HG03432 (cell line): ENCODE measurements around the gene C16orf74.

Experiments used
- ATAC-seq: cut with Tn5 transposase; IDR thresholded peaks from one replicate; pipeline ENCODE4 v1.9.1; 2021; ENCODE audit warnings: mild to moderate bottlenecking, moderate library complexity; ENCODE audit not compliant: unreplicated experiment

The C16orf74 gene

DNA sequence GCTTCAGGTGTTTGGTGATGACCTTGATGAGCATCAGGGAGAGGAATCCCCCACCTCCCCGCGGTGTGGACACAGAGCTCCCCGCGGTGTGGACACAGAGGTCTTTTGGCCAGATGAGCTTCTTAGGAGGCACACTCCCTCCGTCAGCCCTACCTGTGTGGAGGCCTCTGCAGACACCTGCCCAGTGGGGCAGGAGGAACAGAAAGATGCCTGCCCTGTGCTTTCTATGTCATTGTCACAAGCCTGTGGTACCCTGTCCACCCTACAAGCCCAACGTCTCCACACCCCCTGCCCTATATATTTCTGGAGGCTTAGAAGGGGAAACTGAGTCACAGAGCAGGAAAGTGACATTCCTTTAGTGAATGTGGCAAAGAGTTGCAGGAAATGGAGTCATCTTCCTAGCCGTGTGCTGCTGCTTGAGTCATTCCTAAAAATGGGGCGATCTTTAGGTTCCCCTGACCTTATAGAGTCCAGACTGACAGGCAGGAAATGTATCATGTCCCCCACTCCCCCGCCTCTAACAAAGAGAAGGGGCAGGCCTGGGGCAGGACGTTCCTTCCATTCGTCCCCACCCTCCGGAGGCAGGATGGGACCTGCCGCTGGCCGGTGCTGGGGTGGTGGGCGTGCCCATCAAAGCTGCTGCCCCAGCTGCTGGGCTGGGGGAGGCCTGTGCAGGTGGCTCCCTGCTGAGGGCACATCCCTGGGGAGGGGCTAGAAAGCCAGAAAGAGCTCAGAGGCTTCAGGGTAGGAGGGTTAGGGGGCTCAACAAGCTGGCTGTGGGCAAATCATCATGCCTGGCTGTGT lies 1.0 kb upstream of the C16orf74 start:
- no peak for ATAC-seq

DNA sequence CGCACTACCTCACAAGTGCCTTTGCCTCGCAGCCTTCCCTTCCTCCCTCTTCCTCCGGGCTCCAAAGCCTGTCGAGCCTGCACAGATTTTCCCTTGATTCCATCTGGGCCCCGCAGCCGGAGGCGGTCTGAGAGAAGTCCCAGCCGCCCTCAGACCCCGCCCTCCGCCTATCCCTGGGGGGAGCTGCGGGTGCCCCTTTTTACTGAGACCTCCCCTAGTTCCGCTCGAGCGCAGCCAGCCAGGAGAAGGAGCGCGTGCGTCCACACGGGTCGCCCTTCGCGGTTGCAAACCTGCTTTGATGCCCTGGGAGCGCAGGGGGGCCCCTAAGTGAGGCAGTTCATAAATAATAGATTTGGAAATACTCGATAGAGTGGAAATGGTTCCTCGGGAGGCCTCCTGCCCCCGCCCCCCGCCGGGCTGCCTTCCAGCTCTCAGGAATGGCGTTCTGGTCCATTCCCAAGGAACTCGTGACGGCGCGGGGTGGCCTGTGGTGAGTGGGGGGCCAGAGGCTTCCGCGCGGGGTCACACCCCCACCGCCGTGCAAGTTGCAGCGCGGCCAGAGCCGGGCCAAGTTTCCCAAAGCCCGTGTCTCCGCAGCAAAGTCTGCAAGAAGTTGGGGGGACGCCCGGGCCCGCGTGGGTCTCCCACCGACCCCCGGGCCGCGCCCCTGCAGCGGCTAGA lies 610 bp downstream of the C16orf74 start:
- no peak for ATAC-seq

DNA sequence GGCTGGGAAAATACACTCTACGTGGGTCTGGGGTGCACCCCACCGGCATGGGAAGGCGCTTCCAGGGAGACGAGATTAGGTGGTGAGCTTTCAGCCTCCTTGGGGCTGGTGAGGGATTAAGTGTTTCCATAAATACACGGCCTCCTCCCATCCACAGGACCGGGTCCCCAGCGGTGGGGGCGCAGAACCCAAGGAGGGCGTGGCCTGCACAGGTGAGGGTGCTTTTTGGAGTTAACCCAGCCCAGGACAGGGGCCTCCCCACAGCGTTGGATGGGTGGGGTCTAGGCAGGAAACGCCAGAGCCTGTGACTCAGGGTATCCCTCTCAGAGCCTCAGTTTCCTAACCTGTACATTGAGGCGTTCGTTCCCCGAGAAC lies 1.1 kb downstream of the C16orf74 start:
- ATAC-seq, result no peak

DNA sequence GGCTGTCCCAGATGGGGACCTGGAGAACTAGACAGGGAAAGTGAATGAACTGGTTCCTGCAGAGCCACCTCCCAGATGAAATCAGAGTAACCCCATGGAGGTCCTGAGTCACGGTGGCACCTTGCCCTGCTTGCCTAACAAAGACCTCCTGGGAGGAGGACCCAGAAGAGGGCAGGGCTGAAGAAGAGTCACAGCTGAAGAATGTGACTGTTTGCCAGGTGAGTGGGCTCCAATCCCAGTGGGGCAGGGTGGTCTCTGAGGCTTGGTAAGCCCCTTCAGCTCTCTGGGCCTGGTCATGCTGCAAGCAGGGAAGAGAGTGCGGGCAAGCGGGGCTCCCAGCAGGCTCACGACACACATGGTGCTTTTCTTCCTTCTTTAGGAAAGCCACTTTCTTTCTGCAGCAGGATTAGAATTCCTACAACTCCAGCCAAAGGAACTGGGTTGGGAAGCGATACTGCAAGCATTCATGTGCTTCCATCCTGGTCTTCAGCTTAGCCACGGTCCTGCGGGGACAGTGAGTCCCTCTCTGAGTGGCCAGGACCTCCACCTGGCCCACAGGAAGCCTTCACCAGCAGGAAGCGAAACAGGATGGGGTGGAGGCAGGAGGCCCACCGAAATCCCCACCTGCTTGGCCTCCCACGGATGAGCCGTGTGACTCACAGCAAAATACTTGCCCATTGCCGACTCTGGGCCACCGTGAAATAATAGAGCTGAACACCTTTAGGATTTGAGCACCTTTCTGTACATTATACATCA lies 4.3 kb downstream of the C16orf74 start:
- ATAC-seq, result no peak

DNA sequence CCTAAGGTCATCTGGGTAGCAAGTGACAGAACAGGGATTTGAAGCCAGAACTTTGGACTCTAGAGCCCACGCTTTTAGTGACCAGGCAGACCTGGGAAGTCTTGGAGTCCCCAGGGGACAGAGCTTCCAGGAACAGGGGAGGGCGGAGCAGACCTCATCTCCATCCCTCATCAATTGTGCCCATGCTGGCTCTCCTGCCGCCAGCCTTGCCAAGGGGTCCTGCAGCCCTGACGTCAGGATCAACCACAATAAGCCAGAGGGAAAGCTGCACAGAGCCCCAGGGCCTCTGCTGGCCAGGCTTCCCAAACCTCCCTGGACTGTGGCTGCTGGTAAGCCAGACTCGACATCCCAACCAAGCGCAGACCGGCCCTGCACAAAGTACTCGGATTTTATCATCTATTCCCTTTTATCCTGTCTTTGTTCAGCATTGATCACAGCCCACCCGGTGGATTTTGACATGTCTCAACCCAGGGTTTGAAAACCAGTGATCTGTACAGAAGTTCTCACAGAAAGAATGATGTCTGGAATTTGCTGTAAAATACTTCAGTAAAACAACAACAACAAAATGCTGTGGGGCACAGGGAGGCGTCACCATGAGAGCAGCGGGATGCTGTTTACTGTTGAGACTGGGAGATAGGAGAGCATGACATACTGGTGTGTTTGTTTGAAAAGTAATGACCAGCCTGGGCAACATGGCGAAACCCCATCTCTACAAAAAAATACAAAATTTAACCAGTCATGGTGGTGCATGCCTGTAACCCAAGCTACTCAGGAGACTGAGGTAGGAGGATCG lies 11.8 kb downstream of the C16orf74 start:
- ATAC-seq, result no peak

DNA sequence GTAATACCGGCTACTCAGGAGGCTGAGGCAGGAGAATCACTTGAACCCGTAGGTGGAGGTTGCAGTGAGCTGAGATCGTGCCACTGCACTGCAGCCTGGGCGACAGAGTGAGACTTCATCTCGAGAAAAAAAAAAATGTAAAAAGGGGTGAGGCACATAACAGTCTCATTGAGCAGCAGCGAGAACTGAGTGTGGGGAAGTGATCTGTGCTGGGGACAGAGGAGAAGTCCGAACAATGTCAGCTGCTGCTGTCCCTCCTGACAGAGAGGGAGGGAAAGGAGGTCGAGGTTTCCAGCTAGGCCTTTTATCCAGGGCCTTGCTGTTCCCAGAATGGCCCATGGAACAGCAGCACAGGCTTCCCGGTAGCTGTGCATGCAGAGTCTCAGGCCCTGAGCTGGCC lies 14.0 kb downstream of the C16orf74 start:
- ATAC-seq, result no peak

DNA sequence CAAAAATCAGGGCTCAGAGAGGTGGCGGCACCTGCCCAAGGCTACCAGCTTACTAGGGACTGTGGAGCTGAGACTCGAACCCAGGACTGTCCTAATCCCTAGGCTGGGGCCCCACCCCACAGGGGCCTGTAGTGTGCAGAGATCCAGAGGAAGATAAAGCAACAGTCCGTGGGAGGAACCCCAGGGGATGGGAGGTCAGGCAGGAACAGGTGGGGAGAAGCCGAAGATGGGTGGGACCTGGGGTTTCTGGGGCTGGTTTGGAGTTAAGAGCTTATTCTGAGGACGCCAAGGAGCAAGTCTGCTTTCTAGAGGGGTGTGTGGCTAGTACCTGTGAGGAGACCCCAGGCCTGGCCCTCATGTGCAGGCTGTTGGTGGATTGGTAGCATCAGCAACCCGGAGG lies 14.9 kb downstream of the C16orf74 start:
- no peak for ATAC-seq

DNA sequence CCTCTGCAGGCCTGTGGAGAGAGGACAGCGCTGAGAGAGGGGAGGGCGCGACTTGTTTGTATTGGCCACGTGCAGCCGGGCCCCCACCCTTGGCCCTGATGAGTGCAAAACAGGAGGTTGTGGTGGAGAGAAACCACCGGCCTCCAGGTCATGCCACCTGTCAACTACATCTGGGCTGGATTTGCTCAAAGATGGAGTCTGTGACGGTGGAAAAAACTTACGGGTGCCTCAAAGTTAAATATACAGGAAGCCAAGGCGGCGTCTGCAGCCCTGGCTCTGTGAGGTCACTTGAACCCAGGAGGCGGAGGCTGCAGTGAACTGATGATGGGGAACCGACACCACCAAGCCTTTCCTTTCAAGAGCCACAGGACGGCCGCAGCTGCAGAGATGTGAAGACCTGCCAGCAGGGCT lies 15.7 kb downstream of the C16orf74 start:
- peak; percentile 83 for ATAC-seq

DNA sequence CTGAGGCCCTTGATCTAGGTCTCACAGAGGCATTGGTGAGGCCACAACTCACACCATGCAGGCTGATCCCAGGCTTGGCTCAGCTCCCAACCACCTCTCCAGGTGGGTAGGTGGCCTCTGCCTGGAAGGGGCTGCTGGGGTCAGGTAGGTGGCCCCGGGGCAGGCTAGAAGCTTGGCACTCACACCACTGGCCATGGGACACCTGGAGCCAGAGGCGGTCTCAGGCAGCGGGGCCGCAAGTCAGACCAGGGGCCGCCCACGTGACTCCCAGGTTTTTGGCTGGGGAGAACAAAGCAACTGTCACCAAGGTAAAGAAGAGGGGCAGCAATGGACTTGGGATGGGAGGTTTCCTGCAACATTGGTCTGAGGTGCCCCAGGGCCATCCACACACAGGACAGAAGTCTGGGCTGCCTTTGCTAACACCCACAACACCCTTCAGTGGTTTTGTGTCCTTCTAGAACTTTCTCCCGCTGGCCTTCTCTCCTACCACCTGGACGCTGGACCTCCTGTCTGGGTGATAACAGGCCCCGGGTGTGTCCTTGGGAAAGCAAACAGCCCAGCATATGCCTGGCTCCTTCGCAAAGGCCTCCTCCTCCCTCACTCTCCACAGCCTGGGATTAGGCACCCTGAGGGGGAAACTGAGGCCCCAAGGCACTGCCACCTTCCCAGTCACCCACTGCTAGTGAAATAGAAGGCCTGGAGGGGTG lies 16.4 kb downstream of the C16orf74 start:
- no peak for ATAC-seq

DNA sequence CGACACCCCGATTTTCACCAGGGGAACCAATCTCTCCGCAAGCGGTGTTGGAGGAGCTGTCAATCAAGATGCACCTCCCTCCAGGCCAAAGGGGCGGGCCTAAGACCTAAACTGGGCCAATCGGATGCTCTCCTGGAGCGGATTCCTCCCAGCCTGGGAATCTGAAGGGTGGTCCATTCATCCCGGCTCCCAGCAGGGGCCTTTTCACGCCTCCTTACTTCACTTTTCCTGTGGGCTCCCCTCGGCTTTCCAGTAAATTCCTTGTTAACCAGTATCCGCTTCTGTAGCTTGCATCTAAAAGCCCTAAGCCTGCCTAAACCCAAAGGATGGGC lies 17.1 kb downstream of the C16orf74 start:
- ATAC-seq, result no peak

DNA sequence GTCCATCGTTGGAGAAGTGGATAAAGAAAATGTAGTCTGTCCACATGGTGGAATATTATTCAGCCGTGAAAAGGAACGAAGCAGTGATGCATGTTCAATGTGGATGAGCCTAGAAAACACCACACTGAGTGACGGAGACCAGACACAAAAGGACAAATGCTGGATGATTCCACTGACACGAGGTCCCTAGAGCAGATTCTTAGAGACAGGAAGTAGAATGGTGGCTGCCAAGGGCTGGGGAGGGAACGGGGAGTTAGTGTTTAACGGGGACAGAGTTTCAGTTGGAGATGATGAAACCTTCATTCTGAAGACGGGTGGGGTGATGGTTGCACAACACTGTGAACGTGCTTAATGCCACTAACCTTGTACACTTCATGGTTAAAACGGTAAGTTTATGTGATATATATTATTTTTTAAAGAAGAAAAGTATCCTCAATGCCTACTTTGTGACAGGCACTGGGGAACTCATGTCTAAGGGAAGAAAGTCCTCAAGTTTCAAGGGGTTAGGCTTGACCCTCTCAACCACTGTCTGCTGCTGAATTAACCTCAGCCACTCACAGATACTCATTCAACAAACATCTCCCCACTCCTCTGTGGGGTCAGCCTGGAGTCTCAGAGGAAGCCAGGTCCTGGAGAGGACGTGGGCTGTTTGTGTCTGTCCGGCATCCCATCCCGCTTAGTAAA lies 17.6 kb downstream of the C16orf74 start:
- ATAC-seq, result no peak

DNA sequence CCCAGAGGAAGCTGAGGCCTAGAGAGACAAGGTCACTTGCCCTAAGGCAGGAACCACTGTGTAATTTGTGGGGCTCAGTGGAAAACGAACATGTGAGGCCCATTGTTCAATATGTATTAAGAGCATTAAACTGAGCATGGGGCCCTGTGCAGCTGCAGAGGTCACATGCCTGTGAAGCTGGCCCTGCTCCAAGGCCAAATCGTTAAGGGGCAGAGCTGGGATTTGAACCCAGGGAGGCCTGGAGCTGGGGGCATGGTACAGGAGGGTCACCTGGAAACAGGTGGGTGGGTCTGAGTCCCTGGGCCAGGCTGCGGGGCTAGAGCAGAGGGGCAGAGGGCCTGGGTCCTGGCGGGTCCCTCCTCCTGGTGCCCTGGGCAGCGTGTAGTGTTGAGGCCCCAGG lies 19.7 kb downstream of the C16orf74 start:
- ATAC-seq, result no peak

DNA sequence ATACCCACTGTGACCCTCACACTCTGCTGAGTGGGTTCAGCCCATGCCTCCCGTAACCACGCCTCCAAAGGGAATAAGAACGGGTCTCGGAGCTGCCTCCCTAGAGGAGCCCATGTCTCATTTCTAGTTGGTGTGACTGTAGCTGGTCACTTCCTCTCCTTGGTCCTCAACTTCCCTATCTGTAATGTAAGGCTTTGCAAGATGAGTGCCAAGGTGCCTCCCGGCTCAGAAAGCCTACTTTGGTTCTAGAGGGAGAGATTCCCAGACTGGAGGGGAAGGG lies 20.8 kb downstream of the C16orf74 start:
- no peak for ATAC-seq

DNA sequence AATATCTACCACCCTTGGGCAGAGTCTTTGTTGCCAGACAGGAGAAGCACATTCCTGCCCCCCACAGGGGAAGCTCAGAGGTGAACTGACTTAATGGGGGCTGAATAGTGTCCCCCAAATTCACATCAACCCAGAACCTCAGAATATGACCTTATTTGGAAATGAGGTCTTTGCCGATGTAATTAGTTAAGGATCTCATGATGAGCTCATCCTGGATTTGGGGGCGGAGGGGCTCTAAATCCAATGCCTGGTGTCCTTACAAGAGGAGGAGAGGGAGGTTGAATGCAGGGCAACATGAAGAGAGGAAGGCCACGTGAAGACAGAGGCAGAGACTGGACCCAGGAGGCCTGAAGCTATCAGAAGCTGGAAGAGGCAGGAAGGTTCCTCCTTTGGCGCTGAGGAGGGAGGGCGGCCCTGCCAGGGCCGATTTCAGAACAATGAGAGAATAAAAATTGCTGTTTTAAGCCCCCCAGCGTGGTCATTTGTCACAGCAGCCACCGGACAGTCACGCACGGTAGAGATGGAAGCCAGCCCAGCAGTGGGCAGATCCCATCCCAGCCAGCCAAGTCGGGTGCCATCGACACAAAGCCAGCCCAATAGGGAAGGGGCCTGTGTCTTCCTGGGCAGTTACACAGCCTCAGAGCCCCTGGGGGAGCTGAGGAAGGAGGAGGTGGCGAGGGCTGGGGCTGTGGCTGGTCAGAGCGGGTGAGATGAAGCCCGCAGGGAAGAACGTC lies 21.3 kb downstream of the C16orf74 start:
- no peak for ATAC-seq

DNA sequence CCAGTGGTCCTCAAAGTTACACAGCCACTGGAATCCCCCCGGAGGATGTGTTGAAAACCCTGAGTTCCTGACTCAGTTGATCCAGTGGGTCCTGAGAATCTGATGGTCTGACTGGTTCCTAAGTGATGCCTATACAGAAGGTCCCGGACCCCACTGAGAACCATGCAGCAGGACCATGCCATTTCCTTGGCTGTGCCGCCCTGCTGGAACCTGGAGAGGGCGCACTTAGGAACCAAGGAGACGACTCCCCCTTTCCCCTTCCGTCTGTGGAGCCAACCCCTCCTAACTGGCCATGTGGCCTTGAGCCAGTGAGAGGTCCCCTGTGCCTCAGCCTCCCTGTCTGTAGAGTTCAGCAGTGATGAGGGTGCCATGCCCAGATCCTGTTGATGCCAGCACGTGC lies 22.0 kb downstream of the C16orf74 start:
- no peak for ATAC-seq

DNA sequence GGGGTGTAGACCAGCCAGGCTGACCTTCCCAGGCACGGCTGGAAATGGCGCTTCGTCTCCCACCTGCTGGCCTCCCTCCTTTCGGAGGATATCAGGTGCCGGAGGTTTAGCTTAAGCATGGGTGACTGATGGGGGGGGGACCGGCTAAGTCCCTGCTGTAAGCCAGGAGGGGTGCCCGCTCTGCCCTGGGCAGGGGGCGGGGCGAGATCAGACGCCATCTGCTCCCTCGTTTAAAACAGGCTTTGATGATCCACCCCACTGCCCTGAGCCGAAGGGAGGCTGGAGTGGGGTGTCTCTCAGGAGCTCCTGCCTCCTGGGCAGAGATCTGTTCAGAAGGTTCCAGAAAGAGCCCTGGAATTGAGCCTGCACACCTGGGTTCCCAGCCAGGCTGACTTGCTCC lies 26.0 kb downstream of the C16orf74 start:
- ATAC-seq, result no peak

DNA sequence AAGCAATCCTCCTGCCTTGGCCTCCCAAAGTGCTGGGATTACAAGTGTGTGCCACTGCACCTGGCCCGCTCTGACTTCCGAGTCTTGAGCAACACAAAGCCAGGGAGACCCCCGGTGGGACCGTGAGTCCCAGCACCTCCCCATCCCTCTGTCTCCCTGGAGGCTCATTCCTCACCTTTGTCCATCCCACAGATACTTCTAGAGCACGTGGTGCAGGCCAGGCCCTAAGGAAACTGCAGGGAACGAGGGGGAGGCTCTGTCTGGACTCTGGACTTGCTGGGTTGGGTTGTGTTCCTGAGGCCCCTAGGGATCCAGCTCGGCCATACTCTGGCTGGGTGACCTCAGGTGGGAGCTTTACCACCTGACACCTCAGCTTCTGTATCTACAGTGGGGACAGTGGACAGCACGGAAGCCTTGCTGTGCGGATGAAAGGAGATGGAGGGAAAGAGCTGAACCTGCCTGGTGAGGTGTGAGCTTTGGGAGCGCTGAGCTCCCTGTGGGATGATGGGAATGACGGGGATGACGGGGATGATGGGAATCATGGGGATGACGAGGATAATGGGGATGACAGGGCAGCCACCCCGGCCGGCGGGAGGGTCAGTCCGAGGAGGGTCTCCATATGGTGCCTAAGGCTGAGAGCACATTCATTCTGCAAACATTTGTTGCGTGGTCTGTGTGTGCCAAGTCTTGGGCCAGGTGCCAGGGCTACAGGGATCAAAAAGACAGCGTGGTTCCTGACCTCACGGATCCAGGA lies 26.6 kb downstream of the C16orf74 start:
- no peak for ATAC-seq

DNA sequence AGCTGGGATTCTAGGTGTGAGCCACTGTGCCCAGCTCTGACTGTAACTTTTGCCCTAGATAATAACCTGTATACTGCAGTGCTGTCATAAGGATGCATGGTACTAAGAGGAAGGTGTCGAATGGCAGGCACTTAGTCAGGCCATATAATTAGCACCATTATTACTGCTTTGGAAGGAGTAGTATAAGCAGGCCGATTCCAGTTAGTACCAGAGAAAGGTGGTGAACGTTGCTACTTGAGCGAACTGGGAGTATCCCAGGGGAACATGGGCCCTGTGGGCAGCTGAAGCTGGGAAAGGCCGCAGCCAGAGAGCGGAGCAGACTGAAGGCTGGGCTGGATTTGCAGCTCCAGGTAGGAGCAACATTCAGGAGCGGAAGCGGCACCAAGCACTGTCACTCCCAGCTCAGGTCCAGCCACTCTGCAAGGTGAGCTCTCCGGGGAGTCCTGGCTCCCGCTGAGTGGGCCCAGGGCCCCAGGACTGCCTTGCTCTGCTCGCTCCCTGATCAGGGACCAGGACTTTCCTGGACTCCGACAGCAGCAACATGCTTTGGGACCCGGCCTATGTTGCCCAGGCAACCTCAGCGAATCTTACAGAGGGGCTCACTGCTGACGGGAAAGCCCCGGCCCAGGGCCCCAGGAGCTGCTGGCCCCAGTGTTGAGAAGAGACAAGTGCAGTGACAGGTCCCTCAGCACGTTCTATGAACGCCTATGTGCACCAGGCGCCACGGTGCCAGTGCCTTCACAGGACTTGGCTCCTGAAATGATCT lies 28.6 kb downstream of the C16orf74 start:
- ATAC-seq, result no peak
